SHP77 (cell line): ENCODE results near the gene PNMT.

Source experiments
- DNase-seq, 2 experiments: peaks; one replicate each; lab custom pipeline; 2025; lab: John Stamatoyannopoulos, UW

PNMT gene

DNA sequence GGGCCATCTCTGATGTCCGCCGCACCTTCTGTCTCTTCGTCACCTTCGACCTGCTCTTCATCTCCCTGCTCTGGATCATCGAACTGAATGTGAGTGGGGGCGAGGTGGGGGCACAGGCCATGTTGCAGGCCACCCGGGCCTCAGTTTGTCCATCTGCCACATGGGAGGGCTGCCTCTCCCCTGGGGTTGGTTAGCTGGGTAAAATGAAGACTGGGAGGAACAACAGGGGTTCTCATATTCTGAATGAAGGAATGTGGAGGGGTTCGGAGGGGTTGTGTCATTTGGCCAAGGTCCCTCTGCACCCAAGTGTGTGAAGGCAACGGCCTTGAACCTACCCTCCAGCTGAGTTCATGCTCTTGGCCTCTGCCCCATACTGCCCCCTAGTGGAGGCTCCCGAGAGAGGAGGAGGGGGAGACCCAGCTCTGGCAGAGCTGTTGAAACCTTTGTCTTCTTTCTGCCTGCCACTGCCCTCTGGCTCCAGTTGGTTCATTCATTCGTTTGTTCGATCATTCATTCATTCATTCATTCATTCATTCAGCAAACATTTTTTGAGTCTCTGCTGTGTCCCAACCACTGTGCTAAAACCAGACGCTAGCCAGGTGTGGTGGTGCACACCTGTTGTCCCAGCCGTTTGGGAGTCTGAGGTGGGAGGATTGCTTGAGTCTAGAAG, 14.5 kb upstream of the PNMT start:
- peak in 1 of 2 experiments; percentile 30 for DNase-seq

DNA sequence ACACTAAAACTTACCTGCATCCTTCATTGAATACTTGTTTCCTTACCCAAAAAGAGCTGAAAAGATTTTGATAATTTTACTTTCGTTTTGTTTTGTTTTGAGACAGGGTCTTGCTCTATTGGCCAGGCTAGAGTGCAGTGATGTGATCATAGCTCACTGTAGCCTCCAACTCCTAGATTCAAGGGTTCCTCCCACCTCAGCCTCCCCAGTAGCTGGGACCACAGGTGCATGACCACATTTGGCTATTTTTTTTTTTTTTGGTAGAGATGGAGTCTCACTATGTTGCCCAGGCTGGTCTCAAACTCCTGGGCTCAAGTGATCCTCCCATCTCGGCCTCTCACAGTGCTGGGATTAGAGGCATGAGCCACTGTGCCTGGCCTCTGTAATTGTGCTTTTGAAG, 13.1 kb upstream of the PNMT start:
- no peak for DNase-seq

DNA sequence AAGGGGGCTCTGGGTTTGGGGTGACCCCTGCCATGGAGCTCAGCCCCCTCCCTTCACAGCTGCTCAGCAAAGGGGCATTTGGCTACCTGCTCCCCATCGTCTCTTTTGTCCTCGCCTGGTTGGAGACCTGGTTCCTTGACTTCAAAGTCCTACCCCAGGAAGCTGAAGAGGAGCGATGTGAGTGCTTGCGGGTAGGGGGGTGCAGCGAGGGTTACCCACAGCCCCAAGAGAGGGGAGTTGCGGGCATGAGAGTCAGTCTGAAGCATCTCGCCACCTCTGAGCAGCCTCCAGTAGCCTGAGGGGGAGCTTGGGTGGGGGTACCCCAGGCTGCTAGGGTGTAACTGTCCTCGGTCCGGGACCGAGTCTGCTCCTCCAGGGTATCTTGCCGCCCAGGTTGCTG, 9.9 kb upstream of the PNMT start:
- DNase-seq, result no peak

DNA sequence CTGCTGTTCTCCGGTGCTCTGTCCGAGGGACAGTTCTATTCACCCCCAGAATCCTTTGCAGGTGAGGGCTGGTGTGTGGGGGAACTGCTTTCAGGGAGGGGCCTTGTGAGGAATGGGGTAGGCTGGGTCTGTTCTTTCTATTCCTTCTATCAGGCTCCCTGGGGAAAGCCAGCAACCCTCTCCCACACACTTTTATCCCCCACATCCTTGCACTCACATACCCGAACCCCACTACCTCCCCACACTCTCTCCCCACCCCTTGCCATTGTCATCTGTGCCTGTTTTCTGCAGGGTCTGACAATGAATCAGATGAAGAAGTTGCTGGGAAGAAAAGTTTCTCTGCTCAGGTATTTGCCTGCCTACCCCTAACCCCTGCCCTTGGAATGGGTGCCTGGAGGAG, 9.5 kb upstream of the PNMT start:
- no peak for DNase-seq

DNA sequence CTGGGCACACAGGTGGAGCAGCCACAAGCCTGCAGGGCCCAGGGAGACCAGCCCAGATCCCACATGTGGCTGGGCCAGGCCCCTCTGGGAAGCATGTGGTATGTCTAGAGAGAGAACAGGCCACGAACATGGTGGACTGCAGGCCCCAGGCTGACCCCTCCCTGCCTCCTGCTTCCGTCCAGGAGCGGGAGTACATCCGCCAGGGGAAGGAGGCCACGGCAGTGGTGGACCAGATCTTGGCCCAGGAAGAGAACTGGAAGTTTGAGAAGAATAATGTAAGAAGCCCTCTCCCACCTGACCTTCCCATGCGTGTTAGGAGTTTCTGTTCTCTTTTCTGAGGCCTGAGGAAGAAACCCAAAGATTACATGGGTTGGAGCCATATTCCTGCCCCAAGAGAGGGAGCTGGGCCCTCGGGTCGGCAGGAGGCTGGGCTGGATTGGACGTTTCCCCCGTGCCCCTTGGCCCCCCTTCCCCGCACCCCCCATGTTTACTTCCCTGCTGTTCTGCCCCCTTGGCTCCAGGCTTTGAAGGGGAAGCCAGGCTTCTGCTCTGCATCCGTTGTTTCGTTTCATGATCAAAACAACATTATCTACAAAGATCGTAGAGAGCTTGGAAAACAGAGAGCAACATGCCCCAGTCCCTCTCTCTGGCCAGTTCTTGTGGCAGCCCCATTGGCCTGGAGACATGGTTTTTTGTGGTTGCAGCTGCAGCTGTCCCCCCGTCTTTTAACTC, 8.8 kb upstream of the PNMT start:
- DNase-seq, result no peak

DNA sequence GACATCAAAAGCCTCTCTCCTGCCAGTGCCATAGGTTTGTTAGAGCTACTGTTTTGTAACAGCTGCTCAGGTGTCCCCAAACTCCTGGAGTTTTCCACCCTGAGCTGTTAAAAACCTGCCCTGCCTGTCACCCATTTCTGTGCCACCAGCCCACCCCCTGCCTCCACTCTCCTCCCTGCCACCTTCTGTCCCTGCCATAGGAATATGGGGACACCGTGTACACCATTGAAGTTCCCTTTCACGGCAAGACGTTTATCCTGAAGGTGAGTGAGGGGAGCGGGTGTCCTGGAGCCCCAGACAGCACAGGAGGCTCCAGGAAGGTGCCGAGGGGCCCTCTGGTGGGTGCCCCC, 8.3 kb upstream of the PNMT start:
- DNase-seq, result no peak

DNA sequence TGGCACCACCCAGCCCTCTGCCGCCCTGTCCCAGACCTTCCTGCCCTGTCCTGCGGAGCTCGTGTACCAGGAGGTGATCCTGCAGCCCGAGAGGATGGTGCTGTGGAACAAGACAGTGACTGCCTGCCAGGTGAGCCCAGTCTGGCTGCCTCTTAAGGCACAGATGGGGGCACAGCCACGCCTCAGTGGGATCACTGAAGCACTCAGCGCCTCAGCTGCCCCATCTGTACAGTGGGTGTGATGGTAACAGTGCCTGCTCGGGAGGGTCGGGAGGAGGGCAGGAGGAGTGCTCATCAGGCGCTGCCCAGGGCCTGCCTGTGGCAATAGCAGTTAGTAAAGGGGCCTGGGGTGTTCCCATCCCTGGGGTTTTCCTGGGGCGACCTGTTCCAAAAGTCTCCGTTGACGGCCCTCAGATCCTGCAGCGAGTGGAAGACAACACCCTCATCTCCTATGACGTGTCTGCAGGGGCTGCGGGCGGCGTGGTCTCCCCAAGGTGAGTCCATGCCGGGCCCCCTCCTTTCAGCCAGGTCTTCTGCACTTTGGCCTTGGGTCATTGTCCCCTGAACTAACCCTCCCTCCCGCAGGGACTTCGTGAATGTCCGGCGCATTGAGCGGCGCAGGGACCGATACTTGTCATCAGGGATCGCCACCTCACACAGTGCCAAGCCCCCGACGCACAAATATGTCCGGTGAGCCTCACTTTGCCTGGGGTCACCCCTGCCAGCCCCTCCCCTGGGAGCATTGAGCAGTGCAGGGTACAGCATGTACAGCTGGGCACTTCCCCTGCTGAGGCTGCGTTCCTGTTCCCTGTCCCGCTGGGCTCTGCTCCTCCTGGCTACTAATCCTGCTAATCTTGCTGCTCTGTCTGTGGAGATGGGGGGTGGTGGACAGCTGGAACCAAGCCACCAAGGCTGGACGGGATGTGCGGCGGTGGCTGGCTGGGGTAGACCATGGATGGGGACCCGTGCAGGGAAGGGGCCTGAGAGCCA, 7.6 kb upstream of the PNMT start:
- DNase-seq, result no peak

DNA sequence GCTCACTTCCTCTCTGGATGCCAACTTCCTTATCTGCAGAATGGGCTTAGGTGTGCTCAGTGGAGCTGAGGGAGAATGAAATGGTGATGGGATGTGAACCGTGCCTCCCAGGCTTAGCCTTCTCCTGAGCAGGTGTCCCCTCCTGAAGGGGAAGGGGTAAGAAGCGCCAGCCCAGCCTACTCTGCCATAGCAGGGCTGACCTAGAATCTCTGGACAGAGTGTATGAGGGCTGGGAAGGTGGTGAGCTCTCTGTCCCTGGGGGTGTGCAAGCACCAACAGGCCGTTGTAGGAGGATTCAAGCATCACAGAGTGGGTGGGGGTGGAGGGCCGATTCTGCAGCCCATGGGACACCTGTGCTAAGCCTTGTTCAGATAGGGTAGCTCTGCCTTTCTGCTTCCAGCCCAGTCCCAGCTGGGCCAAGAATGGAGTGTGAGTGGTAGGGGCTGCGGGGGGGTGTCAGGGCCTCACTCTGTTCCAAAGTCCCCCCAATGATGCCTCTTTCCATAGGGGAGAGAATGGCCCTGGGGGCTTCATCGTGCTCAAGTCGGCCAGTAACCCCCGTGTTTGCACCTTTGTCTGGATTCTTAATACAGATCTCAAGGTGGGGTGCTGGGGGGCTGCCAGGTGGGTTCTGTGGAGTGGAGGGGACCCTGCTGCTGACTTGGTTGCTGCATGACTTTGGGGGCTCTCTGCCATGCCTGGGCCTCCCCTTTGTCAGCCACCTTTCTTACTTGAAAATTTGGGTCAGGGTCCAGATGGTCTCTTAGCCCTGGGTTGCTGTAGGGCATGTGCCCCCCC, 6.3 kb upstream of the PNMT start:
- DNase-seq, result no peak

DNA sequence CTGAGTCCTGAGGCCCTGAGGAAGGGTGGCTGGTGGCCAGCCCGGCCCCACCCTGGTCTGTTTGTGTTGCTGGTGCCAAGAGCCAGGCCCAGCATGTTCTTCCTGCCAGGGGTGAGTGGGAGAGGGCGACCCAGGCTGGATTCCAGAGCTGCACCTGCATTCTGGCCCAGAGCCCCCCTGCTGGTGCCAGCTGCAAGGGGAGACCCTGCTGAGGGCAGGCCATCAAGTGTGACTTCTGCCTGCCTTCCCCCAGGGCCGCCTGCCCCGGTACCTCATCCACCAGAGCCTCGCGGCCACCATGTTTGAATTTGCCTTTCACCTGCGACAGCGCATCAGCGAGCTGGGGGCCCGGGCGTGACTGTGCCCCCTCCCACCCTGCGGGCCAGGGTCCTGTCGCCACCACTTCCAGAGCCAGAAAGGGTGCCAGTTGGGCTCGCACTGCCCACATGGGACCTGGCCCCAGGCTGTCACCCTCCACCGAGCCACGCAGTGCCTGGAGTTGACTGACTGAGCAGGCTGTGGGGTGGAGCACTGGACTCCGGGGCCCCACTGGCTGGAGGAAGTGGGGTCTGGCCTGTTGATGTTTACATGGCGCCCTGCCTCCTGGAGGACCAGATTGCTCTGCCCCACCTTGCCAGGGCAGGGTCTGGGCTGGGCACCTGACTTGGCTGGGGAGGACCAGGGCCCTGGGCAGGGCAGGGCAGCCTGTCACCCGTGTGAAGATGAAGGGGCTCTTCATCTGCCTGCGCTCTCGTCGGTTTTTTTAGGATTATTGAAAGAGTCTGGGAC, 5.5 kb upstream of the PNMT start:
- DNase-seq, result no peak

DNA sequence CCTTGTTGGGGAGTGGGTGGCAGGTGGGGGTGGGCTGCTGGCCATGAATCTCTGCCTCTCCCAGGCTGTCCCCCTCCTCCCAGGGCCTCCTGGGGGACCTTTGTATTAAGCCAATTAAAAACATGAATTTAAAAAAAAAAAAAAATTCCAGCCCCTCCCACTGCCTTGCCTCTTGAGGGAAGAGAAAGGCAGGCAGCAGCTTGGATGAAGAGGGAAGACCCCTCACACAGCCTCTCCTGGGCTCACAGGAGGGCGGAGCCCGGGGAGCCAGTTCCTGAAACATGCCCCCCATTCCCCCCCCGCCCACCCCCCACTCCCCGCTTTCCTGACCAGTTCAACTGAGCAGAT, 4.9 kb upstream of the PNMT start:
- DNase-seq, result no peak

DNA sequence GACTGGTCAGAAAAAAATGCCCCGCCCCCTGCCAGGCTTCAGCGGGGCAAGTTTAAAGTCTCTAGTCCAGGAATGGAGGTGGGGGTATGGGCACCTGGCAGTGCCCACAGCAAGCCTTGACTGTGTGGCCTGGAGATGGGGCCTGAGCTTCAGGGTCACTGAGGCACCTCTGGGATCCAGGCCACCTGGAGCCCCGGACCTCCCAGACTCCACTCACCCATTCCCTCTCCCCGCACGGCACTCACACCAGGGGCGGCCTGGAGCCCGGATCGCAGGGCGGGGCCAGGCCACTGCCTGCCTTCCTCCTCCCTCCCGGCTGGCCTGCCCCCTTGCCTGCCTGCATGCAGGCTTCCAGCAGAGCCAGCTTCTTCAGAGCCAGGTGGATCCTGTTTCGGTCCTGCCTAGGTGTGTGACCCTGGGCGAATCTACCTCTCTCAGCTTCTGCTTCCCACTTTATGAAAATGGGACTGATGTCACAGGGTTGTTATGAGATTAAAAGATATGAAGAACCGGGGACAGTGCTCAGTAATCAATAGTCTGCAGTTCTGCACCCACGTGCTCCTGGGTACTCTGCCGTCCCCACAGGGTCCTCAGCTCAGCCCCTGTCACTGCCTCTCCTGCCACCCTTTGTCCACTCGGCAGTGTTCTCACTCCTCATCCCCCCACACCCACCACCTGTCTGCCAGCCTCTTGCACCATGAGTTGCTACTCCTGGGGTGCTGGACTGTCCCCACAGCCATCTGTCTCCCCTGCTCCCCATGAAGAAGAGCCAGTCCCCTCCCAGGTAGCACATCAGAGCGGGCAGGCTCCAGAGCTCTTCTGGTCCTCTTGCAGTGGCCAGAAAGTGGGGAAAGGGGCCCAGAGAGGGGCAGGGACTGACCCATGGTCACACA, 4.3 kb upstream of the PNMT start:
- no peak for DNase-seq

DNA sequence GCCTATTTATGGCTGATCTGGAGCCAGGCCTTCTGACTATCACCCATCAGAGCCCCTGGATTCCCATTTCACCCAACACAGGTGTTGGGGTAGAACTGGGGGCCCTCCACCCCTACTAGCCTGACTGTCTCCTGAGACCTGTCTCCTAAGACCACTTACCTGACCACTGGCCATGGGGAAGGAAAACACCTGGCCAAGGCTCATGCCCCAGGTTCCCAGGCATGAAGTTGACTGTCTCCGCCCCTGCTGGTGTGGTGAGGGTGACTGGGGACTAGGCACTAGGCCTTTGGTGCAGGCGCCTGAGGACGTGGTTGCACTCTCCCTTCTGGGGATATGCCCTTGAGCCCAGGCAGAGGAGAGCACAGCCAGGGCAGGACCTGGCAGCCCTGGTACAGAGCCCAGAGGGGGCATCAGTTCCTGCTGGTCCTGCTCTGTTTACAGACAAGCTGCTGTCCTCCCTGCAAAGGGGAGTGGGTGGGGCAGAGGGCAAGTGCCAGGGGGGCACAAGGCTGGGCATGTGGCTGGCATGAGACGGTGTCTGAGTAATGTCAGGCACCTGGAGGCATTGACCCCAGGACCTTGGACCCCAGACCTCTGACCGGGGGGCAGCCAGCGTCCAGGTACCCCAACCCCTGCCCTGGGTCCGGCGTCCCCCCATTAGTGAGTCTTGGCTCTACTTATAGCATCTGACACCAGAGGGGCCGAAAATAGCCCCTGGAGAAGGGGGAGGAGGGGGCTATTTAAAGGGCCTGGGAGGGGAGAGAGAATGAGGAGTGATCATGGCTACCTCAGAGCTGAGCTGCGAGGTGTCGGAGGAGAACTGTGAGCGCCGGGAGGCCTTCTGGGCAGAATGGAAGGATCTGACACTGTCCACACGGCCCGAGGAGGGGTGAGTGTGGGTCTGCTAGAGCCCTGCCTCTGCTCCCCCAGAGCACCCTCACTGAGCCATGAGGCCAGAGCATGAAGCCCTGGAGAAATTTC, 3.4 kb upstream of the PNMT start, which contains the start of gene TCAP:
Gene TCAP (plus strand): TSS at position 769 of the 981 bp plus-strand sequence. CDS start 11 bp downstream, at position 780.
- no peak for DNase-seq

DNA sequence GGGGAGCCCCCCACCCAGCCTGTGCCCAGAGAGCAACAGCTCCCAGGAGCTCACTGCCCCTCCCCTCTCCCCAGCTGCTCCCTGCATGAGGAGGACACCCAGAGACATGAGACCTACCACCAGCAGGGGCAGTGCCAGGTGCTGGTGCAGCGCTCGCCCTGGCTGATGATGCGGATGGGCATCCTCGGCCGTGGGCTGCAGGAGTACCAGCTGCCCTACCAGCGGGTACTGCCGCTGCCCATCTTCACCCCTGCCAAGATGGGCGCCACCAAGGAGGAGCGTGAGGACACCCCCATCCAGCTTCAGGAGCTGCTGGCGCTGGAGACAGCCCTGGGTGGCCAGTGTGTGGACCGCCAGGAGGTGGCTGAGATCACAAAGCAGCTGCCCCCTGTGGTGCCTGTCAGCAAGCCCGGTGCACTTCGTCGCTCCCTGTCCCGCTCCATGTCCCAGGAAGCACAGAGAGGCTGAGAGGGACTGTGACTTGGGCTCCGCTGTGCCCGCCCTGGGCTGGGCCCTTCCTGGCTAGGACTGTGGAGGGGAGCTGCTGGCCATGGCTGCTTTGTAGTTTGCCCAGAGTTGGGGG, 2.5 kb upstream of the PNMT start:
- peak; percentile 53 to 71 for DNase-seq

DNA sequence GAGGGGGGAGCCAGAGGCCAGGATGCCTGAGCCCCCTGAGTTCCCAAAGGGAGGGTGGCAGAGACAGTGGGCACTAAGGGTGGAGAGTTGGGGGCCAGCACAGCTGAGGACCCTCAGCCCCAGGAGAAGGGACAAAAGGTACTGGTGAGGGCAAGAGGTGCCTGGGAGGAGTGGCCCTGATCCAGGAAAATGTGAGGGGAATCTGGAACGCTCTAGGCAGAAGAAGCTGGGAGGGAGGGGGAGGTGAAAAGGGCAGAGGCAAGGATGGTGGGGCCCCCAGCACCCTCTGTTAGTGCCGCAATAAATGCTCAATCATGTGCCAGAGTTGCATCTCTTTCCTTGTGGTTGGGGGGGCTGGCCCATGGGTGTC, 2.0 kb upstream of the PNMT start:
- no peak for DNase-seq

DNA sequence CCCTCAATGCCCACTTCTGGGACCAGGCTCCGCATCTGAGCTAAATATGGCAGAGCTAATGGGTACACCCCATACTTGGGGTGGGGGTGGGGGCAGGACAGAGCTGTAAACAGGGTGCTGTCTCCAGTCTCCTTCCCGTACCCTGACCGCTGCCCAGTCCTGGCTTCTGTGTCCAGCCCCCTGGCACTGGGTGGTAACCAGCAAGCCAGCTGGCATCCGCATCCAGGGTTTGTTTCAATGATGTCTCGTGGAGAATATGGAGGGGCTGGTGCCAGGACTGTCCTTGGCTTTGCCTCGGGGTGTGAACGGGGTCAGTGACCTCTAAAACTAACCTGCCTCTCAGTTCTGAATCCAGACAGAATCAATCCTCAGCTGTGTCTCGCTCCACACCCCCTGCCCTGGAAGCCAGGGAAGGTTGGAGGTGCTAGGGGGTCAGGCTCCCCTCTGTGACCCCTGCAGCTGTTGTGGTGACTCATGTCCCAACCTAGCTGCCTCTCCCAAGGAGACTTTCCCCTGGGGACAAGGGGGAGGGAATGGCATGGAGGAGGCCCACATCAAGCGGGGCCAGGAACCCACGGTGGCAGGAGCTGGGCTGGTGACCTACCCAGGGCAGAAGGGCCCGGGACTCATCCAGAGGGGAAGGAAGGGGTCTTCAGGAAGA, 1.5 kb upstream of the PNMT start:
- DNase-seq, result no peak

DNA sequence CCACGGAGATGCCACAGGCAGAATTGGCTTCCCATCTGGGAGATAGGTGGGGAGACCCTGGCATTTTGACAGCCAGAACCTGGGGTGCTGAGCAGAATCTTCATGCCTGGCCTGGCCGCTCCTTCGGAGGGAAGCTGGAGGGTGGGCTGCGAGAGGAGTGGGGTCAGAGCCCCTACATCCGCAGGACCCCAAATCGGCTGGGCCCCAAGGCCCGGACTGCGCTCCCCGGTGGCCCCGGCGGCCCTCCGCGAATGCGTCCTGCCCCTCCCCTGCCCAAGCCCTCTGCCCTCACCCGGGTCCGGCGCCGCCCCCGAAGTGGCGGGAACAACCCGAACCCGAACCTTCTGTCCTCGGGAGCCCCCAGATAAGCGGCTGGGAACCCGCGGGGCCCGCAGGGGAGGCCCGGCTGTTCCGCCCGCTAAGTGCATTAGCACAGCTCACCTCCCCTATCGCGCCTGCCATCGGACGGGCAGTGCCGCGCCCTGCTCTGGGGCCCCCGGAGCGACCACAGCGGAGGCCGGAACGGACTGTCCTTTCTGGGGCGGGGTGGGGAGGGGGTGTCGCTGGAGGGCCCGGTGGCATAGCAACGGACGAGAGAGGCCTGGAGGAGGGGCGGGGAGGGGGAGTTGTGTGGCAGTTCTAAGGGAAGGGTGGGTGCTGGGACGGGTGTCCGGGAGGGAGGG, 850 bp upstream of the PNMT start:
- no peak for DNase-seq
